HG03558 (cell line): Measurements from ENCODE around the gene MAML3.

Experiments used
- ATAC-seq: cut with Tn5 transposase; IDR thresholded peaks from one replicate; pipeline ENCODE4 v1.9.1; 2021; ENCODE audit warnings: moderate number of reproducible peaks; ENCODE audit not compliant: unreplicated experiment; ENCODE audit errors: extremely low read depth

MAML3 gene

GRCh38 chr4:139779691-139780090 lies 374.3 kb downstream of the MAML3 start:
- no peak for ATAC-seq

GRCh38 chr4:139777757-139778156 lies 376.2 kb downstream of the MAML3 start:
- no peak for ATAC-seq

DNA sequence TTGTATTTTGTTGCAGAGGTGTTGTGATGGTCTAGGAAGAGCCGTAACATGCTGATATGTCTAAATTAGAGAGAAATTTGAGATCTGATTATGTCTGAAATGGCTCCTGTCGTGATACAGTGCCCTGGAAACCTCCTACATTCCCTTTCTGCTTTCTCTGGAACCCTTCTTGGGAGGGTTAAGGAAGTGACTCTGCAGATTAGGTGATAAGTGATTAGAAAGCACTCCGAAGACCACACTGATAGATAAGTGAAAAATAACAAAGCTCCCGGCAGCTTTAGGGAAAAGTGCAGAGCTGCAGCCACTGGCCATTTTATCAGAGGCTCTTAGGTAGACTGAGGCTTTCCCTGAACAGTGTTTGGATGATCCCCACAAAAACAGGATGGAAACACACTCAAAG lies 377.7 kb downstream of the MAML3 start:
- no peak for ATAC-seq

GRCh38 chr4:139774759-139775487 lies 379.1 kb downstream of the MAML3 start:
- no peak for ATAC-seq

GRCh38 chr4:139773560-139774318 lies 380.2 kb downstream of the MAML3 start:
- ATAC-seq, result no peak

DNA sequence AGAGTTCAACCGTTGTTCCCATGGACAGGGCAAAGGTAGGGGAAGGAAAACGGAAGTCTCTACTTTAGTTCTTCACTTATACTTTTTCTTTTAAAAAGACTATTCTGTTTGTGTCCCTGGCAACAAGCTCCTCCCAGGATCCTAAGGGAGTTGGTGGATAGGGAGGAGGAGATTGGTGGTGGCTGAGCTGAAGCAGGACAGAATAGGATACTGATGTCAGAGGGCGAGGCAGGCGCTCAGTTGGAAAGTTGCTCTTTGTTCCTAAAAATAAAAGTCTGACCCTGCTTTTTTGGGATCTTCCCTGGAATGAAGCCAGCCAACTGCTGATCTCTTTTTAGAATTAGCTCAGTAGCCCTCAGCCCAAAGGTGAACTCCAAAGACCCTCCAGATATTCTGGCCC lies 383.6 kb downstream of the MAML3 start:
- ATAC-seq, result no peak

GRCh38 chr4:139769364-139769763 lies 384.6 kb downstream of the MAML3 start:
- ATAC-seq, result no peak

GRCh38 chr4:139768896-139769295 lies 385.1 kb downstream of the MAML3 start:
- ATAC-seq, result no peak

DNA sequence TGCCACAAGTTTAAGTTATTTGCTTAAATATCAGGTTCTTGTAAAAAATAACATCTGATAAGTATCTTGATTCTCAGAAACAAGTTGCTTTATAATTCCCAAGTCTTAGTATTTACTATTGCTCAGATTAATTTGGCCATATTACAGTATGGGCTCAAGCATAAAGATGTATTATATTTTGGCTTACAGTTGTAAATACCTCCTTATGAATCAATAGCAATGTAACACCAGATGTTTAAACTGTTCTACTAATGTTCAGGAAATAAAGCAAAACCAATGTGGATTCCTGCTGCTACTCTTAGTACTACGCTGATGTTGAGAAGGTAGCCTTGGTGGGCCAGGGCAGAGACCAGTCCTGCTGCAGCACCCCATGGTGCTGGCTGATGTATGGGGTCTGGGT lies 385.6 kb downstream of the MAML3 start:
- no peak for ATAC-seq

- no peak for ATAC-seq
These were observed 386.4 kb downstream of the MAML3 start for GRCh38 chr4:139767585-139767984.

- ATAC-seq, result no peak
These were observed 386.8 kb downstream of the MAML3 start for GRCh38 chr4:139767168-139767567.

GRCh38 chr4:139764686-139765310 lies 389.2 kb downstream of the MAML3 start:
- ATAC-seq, result no peak

- ATAC-seq, result no peak
These were observed 389.8 kb downstream of the MAML3 start for GRCh38 chr4:139764182-139764581.

GRCh38 chr4:139763672-139764071 lies 390.3 kb downstream of the MAML3 start:
- no peak for ATAC-seq

DNA sequence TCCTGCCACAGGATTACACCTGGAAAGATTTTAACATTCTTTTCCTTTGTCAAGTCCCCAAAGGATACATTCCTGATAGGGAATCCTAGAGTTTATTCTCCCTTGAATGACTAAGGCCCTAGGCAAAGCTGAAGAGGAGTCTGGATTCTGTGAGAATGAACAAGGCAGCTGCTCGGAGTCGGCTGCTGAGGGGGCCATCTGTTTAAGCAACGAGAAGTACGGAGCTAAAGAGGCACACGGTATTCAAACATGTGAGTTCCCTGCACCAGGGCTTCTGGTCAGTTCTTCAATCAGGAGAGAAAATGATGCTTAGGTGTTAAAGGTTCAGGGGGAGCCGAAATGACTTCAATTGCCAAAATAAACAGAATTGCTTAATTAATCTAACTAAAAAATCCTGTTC lies 390.8 kb downstream of the MAML3 start:
- ATAC-seq, result no peak

GRCh38 chr4:139762720-139763119 lies 391.3 kb downstream of the MAML3 start:
- no peak for ATAC-seq

GRCh38 chr4:139761461-139761860 lies 392.5 kb downstream of the MAML3 start:
- ATAC-seq, result no peak

DNA sequence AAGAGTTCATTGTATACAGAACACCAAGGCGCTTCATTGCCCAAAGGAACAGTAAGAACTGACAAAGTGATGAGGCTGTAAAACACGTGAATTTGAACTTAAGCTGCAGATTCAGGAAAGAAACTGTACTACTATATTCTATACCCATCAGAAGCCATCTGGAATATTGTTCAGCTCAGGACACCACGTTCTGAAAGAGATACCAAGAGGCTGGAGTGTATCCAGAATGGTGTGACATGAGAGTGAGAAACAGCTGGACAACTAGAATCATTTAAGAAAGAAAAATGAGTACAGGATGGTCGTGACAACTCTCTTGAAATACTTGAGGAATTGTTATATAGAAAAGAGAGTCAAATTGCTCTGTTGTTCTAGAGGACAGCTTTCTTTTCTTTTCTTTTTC lies 393.4 kb downstream of the MAML3 start:
- ATAC-seq, result no peak

GRCh38 chr4:139759097-139759496 lies 394.9 kb downstream of the MAML3 start:
- ATAC-seq, result no peak

DNA sequence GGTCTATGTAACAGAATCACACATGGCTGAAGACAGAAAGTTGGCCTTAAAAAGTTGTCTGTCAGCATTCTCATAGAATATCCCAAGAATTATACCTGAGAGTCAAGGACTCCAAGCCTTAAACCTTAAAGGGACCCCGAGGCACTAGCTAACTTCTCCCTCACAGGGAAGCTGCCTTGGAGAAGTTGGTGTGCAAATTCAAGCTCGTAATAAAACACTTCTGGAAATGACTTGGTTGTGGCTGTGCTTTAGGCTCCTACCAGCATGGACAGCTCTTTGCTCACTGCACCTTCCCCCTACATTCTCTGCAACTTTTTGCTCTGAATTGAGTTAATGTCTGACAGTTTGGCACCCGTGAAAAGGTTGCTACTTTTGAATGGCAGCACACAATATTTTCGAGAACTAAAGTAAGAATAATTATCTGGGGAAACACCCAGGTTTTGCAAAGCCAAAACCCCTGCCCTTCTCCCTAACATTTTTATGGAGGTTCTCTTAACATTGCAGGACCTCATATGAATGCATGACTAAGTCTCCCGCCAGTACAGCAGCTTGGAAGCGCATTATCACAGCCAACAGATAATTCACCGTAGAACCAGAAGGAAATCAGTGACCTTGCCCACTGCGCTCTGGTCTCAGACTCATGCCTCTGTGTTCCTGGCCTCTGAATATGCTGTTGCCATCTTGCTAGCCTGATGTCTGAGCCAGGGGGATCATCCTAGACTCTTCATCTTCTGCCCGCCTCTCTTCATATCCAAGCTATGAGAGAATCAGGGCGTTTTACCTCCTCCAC lies 397.4 kb downstream of the MAML3 start:
- ATAC-seq, result no peak

GRCh38 chr4:139754938-139755337 lies 399.0 kb downstream of the MAML3 start:
- no peak for ATAC-seq
